ENCODE measurements around the gene FGF23. TPM values are rescaled to one million over a fixed set of nuclear protein-coding genes. Genes with fewer than 3 reads are reported as not detected.
"Not testable (repeated sequence)": the region's sequence is repeated elsewhere in the genome, so short reads cannot be mapped to it uniquely, and the experiment has no call there.

The FGF23 gene
- total and polyA plus RNA-seq, 3 experiments from 2014 or later: not detected

DNA sequence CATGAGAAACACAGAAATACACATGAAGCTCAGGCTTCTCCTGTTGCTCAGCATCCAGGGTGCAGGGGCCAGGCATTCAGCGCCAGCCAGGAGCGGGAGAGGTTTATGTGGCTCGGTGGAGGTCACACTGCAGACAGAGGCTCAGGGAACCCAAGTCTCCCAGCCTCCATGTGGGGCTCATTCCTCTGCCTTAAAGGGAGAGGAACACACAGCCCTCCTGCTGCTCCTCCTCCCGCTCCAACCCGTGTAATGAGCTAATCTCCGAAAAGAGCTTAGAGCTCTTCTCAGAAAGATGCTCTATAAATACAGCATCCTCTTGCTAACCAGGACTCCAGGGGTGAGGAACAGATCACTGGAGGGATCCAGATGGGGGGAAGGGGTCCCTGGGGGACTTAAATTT lies 37.9 kb upstream of the FGF23 start:
- H3K27me3 ChIP-seq (ENCODE audit: insufficient read depth, low read length, poor library complexity, severe bottlenecking): no peaks in the 10 kb centered on the region
- DNase-seq: no peak
- CTCF ChIA-PET: no interaction called here
- no peaks in the 10 kb centered on the region for H3K36me3 Mint-ChIP-seq
- POLR2A ChIA-PET: no interaction called here
- H3K4me1 Mint-ChIP-seq: peaks cover 0 to 11% (median 7%) of the 10 kb centered on the region in 3 donors
- no peak overlapping the region for H3K4me3 ChIP-seq (ENCODE audit: low read length)
- no peak overlapping the region for H3K27ac ChIP-seq (ENCODE audit: low read depth, low read length)
- no peaks in the 10 kb centered on the region for H3K9me3 ChIP-seq (ENCODE audit: low read length)
- no peak overlapping the region for H3K27ac Mint-ChIP-seq
- no peaks in the 10 kb centered on the region for H3K9me3 Mint-ChIP-seq
- no peak overlapping the region for H3K4me3 Mint-ChIP-seq
- H3K27me3 Mint-ChIP-seq: peaks cover 16 to 45% of the 10 kb centered on the region in 2 donors
- no peaks in the 10 kb centered on the region for H3K4me1 ChIP-seq (ENCODE audit: insufficient read depth, low read length)
- H3K36me3 ChIP-seq (ENCODE audit: insufficient read depth, low read length): no peaks in the 10 kb centered on the region

DNA sequence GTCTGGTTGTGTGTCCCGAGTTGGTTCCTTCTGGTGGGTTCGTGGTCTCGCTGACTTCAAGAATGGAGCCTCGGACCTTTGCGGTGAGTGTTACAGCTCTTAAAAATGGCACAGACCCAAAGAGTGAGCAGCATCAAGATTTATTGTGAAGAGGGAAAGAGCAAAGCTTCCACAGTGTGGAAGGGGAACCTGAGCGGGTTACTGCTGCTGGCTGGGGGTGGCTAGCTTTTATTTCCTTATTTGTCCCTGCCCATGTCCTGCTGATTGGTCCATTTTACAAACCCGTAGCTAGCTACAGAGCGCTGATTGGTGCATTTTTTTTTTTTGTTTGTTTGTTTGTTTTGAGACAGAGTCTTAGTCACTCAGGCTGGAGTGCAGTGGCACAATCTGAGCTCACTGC lies 36.8 kb upstream of the FGF23 start:
- no peaks in the 10 kb centered on the region for H3K27me3 ChIP-seq (ENCODE audit: insufficient read depth, low read length, poor library complexity, severe bottlenecking)
- H3K4me1 ChIP-seq (ENCODE audit: insufficient read depth, low read length): no peaks in the 10 kb centered on the region
- no peaks in the 10 kb centered on the region for H3K36me3 Mint-ChIP-seq
- peaks cover 0 to 11% (median 7%) of the 10 kb centered on the region in 3 donors for H3K4me1 Mint-ChIP-seq
- H3K27ac ChIP-seq (ENCODE audit: low read depth, low read length): no peak overlapping the region
- no peak overlapping the region for H3K4me3 ChIP-seq (ENCODE audit: low read length)
- no peak overlapping the region for H3K27ac Mint-ChIP-seq
- no peak overlapping the region for H3K4me3 Mint-ChIP-seq
- POLR2A ChIA-PET: interaction anchor here (0.6 kb wide), 1 partner anchor 289 kb away, joined by 3 read pairs; no protein-coding TSS in a partner anchor
- H3K9me3 Mint-ChIP-seq: no peaks in the 10 kb centered on the region
- CTCF ChIA-PET: interaction anchor here (1.2 kb wide), 1 partner anchor 112 kb away, joined by 3 read pairs; no protein-coding TSS in a partner anchor
- no peaks in the 10 kb centered on the region for H3K9me3 ChIP-seq (ENCODE audit: low read length)
- no peak for DNase-seq
- no peaks in the 10 kb centered on the region for H3K36me3 ChIP-seq (ENCODE audit: insufficient read depth, low read length)
- peaks cover 16 to 46% of the 10 kb centered on the region in 2 donors for H3K27me3 Mint-ChIP-seq

DNA sequence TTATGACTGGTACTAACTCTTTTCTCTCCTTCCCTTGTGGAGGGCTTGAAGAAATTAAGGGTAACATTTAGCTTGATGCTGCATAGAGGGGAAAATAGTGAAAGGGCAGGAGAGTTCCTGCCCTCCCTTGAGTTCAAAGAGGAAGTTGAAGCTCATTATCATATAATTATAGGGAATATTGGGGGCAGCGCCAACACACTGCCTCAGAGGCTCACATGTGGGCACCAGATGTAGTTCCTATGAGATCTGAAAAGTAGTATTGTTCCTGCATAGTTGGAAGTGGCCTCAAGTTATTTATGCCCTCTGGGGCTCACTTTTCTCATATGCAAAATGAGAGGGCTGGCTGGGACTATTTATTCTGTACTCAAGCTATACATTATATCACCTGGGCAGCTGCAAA lies 33.0 kb upstream of the FGF23 start:
- H3K4me3 ChIP-seq (ENCODE audit: low read length): no peak overlapping the region
- no peaks in the 10 kb centered on the region for H3K36me3 ChIP-seq (ENCODE audit: insufficient read depth, low read length)
- no peak for DNase-seq
- no peaks in the 10 kb centered on the region for H3K27me3 ChIP-seq (ENCODE audit: insufficient read depth, low read length, poor library complexity, severe bottlenecking)
- H3K4me1 ChIP-seq (ENCODE audit: insufficient read depth, low read length): no peaks in the 10 kb centered on the region
- Mint-ChIP-seq H3K9me3 (no peaks in the 10 kb centered on the region), H3K36me3 (no peaks in the 10 kb centered on the region), H3K27me3 (peaks cover 16 to 39% of the 10 kb centered on the region in 2 donors), H3K4me3 (no peak overlapping the region), H3K27ac (no peak overlapping the region), H3K4me1 (peaks cover 0 to 11% (median 7%) of the 10 kb centered on the region in 3 donors)
- no peaks in the 10 kb centered on the region for H3K9me3 ChIP-seq (ENCODE audit: low read length)
- ChIA-PET POLR2A (no interaction called here), CTCF (no interaction called here)
- H3K27ac ChIP-seq (ENCODE audit: low read depth, low read length): no peak overlapping the region

DNA sequence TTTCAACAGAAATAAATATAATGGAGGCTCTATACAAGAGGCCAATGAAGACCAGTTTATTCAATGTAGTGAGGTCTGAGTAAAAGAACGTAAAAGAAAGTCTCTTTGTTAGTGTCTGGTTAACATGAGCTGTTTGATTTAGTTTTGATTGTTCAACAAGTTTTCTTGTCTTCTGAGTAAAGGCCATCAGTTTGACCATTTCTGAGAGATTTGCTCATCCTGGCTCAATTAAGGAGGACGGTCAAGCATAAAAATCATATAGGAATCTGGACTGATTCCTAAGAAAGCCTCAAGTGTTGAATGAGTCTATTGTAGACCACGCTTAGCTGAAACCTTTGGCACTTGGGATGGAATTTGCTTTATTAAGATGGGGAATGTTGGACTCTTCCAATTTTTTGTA lies 32.5 kb upstream of the FGF23 start:
- no peaks in the 10 kb centered on the region for H3K27me3 ChIP-seq (ENCODE audit: insufficient read depth, low read length, poor library complexity, severe bottlenecking)
- ChIA-PET POLR2A (no interaction called here), CTCF (no interaction called here)
- H3K4me3 ChIP-seq (ENCODE audit: low read length): no peak overlapping the region
- no peak overlapping the region for H3K27ac ChIP-seq (ENCODE audit: low read depth, low read length)
- Mint-ChIP-seq H3K27ac (no peak overlapping the region), H3K27me3 (peaks cover 13 to 36% of the 10 kb centered on the region in 2 donors), H3K36me3 (no peaks in the 10 kb centered on the region), H3K4me1 (peaks cover 0 to 11% (median 7%) of the 10 kb centered on the region in 3 donors), H3K9me3 (no peaks in the 10 kb centered on the region), H3K4me3 (no peak overlapping the region)
- H3K9me3 ChIP-seq (ENCODE audit: low read length): no peaks in the 10 kb centered on the region
- H3K36me3 ChIP-seq (ENCODE audit: insufficient read depth, low read length): no peaks in the 10 kb centered on the region
- H3K4me1 ChIP-seq (ENCODE audit: insufficient read depth, low read length): no peaks in the 10 kb centered on the region
- no peak for DNase-seq

- POLR2A ChIA-PET: no interaction called here
- Histone ChIP-seq H3K4me3 (ENCODE audit: low read length) (no peak overlapping the region), H3K36me3 (ENCODE audit: insufficient read depth, low read length) (no peaks in the 10 kb centered on the region), H3K27me3 (ENCODE audit: insufficient read depth, low read length, poor library complexity, severe bottlenecking) (peaks cover 2% of the 10 kb centered on the region), H3K9me3 (ENCODE audit: low read length) (no peaks in the 10 kb centered on the region), H3K4me1 (ENCODE audit: insufficient read depth, low read length) (no peaks in the 10 kb centered on the region), H3K27ac (ENCODE audit: low read depth, low read length) (no peak overlapping the region)
- H3K4me3 Mint-ChIP-seq: no peak overlapping the region
- H3K27me3 Mint-ChIP-seq: peaks cover 6 to 12% of the 10 kb centered on the region in 2 donors
- no peaks in the 10 kb centered on the region for H3K9me3 Mint-ChIP-seq
- no peaks in the 10 kb centered on the region for H3K4me1 Mint-ChIP-seq
- CTCF ChIA-PET: no interaction called here
- no peak overlapping the region for H3K27ac Mint-ChIP-seq
- no peaks in the 10 kb centered on the region for H3K36me3 Mint-ChIP-seq
- DNase-seq: no peak
Measured at GRCh38 chr12:4407136-4407535, 27.6 kb upstream of the FGF23 start.

DNA sequence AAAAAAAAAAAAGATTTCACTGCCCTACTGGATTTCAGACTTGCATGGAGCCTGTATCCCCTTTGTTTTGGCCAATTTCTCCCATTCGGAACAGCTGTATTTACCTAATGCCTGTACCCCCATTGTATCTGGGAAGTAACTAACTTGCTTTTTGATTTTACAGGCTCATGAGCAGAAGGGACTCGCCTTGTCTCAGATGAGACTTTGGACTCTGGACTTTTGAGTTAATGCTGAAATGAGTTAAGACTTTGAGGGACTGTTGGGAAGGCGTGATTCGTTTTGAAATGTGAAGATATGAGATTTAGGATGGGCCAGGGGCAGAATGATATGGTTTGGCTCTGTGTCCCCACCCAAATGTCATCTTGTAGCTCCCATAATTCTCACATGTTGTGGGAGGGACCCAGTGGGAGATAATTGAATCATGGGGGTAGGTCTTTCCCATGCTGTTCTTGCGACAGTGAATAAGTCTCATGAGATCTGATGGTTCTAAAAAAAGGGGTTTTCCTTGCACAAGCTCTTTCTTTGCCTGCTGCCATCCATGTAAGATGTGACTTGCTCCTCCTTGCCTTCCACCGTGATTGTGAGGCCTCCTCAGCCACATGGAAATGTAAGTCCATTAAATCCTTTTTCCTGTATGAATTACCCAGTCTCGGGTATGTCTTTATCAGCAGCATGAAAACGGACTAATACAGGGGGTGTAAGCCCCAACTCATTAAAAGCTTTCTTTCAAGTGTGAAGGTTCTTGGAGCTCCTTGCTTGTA lies 25.5 kb upstream of the FGF23 start:
- H3K36me3 ChIP-seq (ENCODE audit: insufficient read depth, low read length); H3K9me3 Mint-ChIP-seq; DNase-seq; H3K4me1 Mint-ChIP-seq; POLR2A ChIA-PET; H3K4me3 Mint-ChIP-seq; H3K27ac ChIP-seq (ENCODE audit: low read depth, low read length); H3K9me3 ChIP-seq (ENCODE audit: low read length); H3K4me1 ChIP-seq (ENCODE audit: insufficient read depth, low read length); H3K36me3 Mint-ChIP-seq; H3K4me3 ChIP-seq (ENCODE audit: low read length); H3K27me3 ChIP-seq (ENCODE audit: insufficient read depth, low read length, poor library complexity, severe bottlenecking): not testable (repeated sequence)
- CTCF ChIA-PET: interaction anchor here (0.6 to 1.0 kb wide), 2 partner anchors 16 to 25 kb away, joined by 3 read pairs; no protein-coding TSS in a partner anchor
- Mint-ChIP-seq H3K27me3 (peaks cover 9 to 24% of the 10 kb centered on the region in 2 donors), H3K27ac (peak overlapping the region in 1 of 8 donors; percentile 55)

DNA sequence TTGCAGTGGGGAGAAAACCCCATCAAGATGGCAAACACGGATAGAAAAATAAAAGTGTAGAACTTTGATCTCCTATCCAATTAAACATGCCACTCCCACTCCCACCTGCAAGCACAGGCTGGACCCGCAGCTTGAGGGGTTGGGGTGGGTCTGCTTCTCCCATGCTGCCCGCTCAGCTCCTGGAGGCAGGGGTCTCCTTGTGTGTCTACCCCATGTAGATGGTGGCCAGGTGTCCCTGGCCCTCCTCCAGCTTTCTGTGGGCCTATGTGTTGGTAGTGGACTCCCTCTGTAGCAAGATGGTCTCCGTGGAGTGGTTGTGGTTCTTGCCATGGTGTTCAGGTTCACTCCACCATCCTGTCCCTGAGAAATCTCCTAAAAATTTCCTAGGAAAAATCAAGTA lies 23.5 kb upstream of the FGF23 start:
- H3K27ac ChIP-seq (ENCODE audit: low read depth, low read length): no peak overlapping the region
- ChIA-PET CTCF (no interaction called here), POLR2A (no interaction called here)
- H3K9me3 Mint-ChIP-seq: no peaks in the 10 kb centered on the region
- no peaks in the 10 kb centered on the region for H3K9me3 ChIP-seq (ENCODE audit: low read length)
- H3K27me3 Mint-ChIP-seq: peaks cover 11 to 32% of the 10 kb centered on the region in 2 donors
- H3K4me1 ChIP-seq (ENCODE audit: insufficient read depth, low read length): no peaks in the 10 kb centered on the region
- H3K4me3 ChIP-seq (ENCODE audit: low read length): no peak overlapping the region
- H3K36me3 ChIP-seq (ENCODE audit: insufficient read depth, low read length): no peaks in the 10 kb centered on the region
- no peaks in the 10 kb centered on the region for H3K36me3 Mint-ChIP-seq
- H3K27me3 ChIP-seq (ENCODE audit: insufficient read depth, low read length, poor library complexity, severe bottlenecking): peaks cover 3% of the 10 kb centered on the region
- no peak overlapping the region for H3K27ac Mint-ChIP-seq
- no peak for DNase-seq
- H3K4me3 Mint-ChIP-seq: no peak overlapping the region
- H3K4me1 Mint-ChIP-seq: no peaks in the 10 kb centered on the region

- no peaks in the 10 kb centered on the region for H3K36me3 ChIP-seq (ENCODE audit: insufficient read depth, low read length)
- POLR2A ChIA-PET: no interaction called here
- Mint-ChIP-seq H3K9me3 (no peaks in the 10 kb centered on the region), H3K27ac (no peak overlapping the region), H3K27me3 (peaks cover 14 to 33% of the 10 kb centered on the region in 2 donors), H3K4me3 (no peak overlapping the region), H3K36me3 (no peaks in the 10 kb centered on the region), H3K4me1 (no peaks in the 10 kb centered on the region)
- DNase-seq: no peak
- CTCF ChIA-PET: no interaction called here
- no peak overlapping the region for H3K27ac ChIP-seq (ENCODE audit: low read depth, low read length)
- H3K4me3 ChIP-seq (ENCODE audit: low read length): no peak overlapping the region
- H3K9me3 ChIP-seq (ENCODE audit: low read length): no peaks in the 10 kb centered on the region
- H3K27me3 ChIP-seq (ENCODE audit: insufficient read depth, low read length, poor library complexity, severe bottlenecking): peaks cover 3% of the 10 kb centered on the region
- no peaks in the 10 kb centered on the region for H3K4me1 ChIP-seq (ENCODE audit: insufficient read depth, low read length)
Measured at GRCh38 chr12:4401117-4401516, 21.6 kb upstream of the FGF23 start.
